ENCODE results near the gene PLA2G4E.
A peak's percentile ranks its signal among the peaks of the same experiment; 100 is the strongest.

Gene PLA2G4E

GRCh38 chr15:42021593-42021992 lies 751 bp upstream of the PLA2G4E start:
- no peak for DNase-seq (ENCODE audit: low read depth)

DNA sequence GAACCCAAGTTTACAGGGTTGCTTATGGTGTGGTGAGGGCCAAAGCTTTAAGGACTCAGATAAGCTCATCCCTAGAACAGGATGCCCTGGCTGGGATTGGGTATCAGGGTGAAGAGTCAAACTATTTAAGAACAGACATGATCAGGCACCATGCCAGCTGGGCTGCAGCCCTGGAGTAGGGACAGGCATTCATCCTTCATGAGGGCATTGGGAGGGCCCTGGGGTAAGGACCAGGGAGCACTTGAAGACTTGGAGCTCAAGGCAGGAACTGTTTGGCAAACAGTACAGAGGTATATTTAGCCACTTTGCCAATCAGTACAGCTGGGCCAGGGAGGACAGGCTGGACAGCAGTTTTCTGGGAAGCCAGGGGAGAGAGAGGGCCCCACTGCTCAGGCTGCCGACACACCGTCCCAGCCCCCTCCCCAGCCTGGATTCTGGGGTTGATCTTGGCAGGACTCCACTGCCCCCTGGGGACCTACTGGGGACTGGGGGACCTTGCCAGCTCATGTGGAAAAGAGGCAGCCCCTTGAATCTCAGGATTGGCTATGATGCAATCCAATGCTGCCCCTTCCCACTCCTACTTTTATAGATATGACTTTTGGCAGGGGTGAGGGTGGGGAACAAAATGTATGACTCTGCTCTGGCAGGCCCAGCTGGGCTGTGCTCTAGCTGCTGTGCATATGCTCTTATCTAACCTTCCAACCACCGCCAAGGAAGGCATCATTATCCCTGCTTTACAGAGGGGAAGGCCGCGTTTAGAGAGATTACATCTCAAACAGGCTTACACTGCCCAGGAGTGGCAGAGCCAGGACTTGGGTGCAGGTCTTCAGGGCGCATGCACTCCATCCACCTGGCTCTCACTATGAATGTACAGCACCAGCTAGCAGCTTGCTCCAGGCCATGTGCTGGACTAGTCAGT lies 2.3 kb downstream of the PLA2G4E start:
- DNase-seq (ENCODE audit: low read depth): no peak

DNA sequence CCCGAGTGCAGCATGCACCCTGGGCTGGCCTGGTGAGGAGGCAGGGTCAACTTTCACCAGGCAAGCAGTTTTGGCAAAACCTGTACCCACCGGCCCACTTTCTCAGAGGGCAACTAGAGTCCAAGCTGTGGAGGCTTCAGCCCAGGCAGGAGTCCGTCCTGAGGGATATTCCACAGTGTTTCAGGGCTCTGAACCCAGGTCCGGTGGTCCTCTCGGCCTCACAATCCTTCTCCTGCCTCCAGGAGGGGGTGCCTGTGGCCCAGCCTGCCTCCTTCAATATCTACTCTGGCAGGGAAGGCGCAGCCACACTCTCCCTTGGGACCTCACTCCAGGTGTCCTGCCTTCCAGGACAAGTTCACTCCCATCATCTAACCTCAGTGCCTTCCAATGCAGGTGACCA lies 3.9 kb downstream of the PLA2G4E start:
- no peak for DNase-seq (ENCODE audit: low read depth)

DNA sequence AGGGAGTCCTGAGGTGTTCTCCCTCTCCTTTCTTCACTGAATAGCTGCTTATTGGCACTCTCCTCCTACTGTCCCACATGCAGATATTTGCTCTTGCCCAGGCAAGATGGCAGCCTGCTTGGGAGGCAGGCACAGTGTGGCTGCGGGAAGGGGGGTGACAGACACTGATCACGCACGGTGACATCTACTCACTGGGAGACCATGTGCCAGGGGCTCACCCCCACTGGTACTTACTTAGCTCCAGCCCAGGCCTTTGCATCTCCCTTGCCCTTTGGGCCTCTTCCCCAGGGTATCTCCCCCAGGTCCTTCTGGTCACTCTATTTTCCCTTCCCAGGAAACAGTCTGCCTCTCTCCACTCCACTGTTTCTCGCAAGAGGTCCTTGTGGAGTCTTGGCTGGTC lies 6.4 kb downstream of the PLA2G4E start:
- DNase-seq (ENCODE audit: low read depth): no peak

DNA sequence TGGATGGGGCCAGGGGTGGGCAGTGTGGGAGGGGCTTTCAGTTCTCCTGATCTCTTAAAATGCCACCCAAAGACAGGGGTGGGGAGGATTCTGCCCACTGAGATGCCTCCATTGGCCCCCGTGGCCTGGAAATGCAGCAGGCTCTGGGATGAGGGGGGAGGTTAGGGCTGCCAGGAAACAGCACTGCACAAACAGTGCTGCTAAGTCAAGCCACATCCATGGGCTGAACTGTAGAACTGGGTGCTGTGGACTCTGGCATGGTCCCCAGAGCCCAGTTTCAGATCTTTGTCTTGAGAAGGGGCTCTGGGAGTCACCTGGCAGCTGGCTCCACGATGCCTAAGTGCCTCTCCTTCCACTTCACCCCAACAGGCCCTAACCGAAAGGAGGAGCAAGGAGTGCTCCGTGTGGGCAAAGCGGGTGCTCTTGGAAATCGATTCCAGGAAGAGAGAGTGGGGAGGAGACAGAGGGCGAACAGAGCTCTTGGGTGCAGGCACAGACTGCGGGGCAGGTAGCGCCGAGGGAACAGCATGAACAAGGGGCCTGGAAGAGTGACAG lies 7.8 kb downstream of the PLA2G4E start:
- DNase-seq (ENCODE audit: low read depth): no peak

DNA sequence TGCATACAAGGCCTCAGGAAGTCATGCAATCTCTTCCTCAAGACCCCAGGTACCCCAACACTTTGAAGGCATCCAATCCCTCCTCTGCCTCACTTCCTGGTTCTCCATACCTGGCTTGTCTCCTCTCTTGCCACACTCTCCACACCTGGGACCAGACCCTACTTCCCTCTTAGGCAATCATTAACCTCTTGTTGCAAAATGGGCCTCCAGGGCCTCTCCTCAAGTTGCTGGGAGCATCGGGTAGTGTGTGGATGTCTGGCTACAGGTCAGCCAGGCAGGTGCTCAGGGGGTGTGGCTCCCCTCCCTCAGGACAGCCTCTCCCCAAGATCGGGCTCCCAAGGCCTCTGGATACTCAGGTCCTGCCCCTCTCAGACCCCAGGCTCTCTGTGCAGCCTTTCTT lies 8.6 kb downstream of the PLA2G4E start:
- no peak for DNase-seq (ENCODE audit: low read depth)

DNA sequence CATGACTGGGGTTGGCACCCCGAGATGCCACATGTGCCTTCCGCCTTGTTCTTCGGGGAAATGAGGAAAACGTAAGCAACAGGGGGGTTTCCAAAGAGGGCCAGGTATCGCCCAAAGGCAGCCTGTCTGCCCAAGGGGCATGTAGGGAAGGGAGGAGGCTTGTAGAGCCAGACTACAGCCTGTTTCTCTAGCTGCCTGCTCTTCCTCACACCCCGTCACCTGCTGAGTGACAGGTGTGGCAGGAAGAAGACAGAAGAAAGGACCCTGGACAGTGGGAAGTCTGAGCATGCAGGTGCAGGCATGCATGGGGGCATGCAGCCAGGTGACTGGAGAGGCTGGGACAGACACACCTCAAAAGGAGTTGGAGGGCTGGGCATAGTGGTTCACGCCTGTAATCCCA lies 9.8 kb downstream of the PLA2G4E start:
- DNase-seq (ENCODE audit: low read depth): no peak

GRCh38 chr15:42010434-42010833 lies 10.4 kb downstream of the PLA2G4E start:
- DNase-seq (ENCODE audit: low read depth): peak; percentile 20

DNA sequence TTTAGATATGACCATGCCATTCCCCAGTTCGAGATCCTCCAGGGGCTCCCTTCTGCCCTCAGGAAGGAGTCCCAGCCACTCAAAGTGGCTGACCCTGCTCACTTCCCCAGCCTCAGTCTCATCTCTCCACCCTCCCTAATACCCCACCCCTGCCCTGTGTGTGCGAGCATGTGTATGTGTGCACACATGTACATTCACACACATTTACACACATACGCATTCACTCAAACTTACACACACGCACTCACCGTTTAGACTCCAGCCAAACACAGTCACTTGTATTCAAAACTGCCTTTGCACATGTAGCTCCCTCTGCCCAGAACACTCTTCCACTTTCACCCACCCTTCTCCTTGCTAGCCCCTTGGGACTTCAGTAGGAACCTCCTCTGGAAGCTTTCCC lies 11.4 kb downstream of the PLA2G4E start:
- DNase-seq (ENCODE audit: low read depth): no peak

DNA sequence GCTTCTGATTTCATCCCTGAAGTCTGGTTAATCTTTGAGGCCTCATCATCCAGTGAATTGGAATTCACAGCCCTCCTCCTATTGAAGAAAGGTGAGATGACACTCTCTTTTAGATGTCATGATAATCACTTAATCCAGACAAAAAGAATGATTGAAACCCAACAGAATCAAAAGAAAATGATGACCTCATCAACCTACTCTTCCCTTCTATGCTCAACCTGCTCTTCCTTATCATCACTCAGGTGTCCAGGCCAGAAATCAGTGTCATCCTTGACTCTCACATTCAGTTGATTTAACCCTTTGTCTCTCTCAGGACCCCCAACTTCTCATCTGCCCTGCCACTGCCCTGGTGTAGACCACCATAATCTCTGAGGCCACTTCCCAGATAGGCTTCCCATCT lies 11.8 kb downstream of the PLA2G4E start:
- no peak for DNase-seq (ENCODE audit: low read depth)

- DNase-seq (ENCODE audit: low read depth): no peak
Observed at GRCh38 chr15:42007386-42007785, 13.5 kb downstream of the PLA2G4E start.

- no peak for DNase-seq (ENCODE audit: low read depth)
Observed at GRCh38 chr15:42002333-42002732, 18.5 kb downstream of the PLA2G4E start.

- no peak for DNase-seq (ENCODE audit: low read depth)
Observed at GRCh38 chr15:42001236-42001635, 19.6 kb downstream of the PLA2G4E start.

- no peak for DNase-seq (ENCODE audit: low read depth)
Observed at GRCh38 chr15:41999290-42000285, 21.3 kb downstream of the PLA2G4E start.

DNA sequence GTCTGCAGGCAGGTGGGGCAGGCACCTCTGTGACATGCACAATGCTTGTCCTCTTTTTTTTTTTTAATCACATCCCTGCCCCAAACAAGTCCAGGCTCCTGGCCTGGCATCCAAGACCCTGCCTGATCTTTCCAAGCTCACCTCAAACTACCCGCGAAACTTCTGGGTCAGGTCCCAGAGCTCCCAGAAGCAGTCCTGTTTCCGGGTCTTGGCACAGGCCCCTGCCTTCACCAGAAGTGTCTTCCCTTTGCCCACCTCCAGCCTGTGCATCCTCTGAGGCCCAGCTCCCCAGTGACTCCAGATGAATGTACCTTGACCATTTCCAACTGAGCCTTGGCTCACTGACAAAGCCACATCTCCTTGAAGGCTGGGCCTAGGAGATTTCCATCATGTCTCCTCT lies 23.0 kb downstream of the PLA2G4E start:
- no peak for DNase-seq (ENCODE audit: low read depth)

- no peak for DNase-seq (ENCODE audit: low read depth)
Observed at GRCh38 chr15:41996921-41997592, 23.8 kb downstream of the PLA2G4E start.

DNA sequence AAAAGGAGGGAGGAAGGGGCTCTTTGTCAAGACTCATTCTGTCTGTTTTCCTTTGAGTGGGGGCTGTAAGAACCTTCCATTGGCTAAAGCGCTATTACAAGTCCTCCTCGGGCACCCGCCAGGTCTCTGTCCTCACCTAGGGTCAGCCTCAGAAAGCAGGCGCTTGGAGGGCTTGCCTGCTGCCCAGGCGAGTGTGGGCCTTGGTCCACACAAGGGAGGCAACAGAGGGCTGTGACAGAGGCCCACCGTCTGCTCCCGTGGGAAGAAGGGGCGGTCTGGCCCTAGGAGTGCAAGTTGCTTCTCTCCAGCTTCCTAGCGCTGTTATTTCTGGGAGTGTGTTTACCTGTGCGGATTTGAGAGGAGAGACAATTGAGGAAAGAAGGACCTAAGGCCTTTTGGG lies 24.5 kb downstream of the PLA2G4E start:
- DNase-seq (ENCODE audit: low read depth): no peak

DNA sequence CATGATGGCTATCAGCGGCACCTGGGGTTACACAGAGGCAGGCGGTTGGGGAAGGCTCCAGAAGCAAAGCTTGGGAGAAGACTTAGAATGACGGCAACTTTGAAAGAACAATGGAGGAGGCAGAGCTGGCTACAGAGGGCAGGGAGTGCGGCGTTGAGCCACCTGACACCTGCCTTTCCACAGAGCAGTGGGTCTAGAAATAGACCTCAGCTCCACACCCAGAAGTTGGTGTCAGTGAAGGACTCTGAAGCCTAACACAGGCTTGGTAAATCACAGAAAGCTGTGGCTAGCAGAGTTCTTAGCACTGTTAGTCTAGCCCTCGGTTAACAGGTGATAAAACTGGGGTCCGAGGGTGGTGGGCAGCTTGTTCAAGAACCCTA lies 25.4 kb downstream of the PLA2G4E start:
- DNase-seq (ENCODE audit: low read depth): no peak

- DNase-seq (ENCODE audit: low read depth): no peak
Observed at GRCh38 chr15:41994772-41995475, 25.9 kb downstream of the PLA2G4E start.

GRCh38 chr15:41994171-41994650 lies 26.6 kb downstream of the PLA2G4E start:
- DNase-seq (ENCODE audit: low read depth): no peak

- DNase-seq (ENCODE audit: low read depth): no peak
Observed at GRCh38 chr15:41993472-41994170, 27.2 kb downstream of the PLA2G4E start.

Measured in iris pigment epithelial cell (primary cell).